Measurements from ENCODE around the gene SNTB2. TPM values are rescaled to one million over a fixed set of nuclear protein-coding genes. Genes with fewer than 3 reads are reported as not detected.

Gene SNTB2
- total and polyA plus RNA-seq, 4 donors = 2.1 to 7.8 (median 4.1) TPM

GRCh38 chr16:69166221-69166833, 20.6 kb upstream of the SNTB2 start:
- WGBS = 77% methylated on average over 8 of the region's 8 CpGs
- no peak for DNase-seq (ENCODE audit: low spot score)
- Histone ChIP-seq H3K9ac (ENCODE audit: low read depth in 1 of 2, low read length in 2 of 2) (no peak overlapping the region), H3K4me1 (ENCODE audit: control insufficient read depth in 4 of 4, insufficient read depth in 4 of 4, low read length in 3 of 4) (no peaks in the 10 kb centered on the region), H3K27ac (ENCODE audit: low read depth in 1 of 2, low read length in 2 of 2) (no peak overlapping the region), H3K4me3 (ENCODE audit: low read depth in 1 of 3, low read length in 3 of 3) (no peak overlapping the region), H3K36me3 (ENCODE audit: control insufficient read depth in 4 of 4, insufficient read depth in 3 of 4, low read depth in 1 of 4, low read length in 3 of 4) (peaks cover 8 to 59% (median 32%) of the 10 kb centered on the region in 4 donors), H3K9me3 (ENCODE audit: control insufficient read depth in 4 of 4, low read length in 3 of 4) (no peaks in the 10 kb centered on the region), H3K27me3 (ENCODE audit: control insufficient read depth in 4 of 4, insufficient read depth in 4 of 4, low read length in 3 of 4) (no peaks in the 10 kb centered on the region)
- TF ChIP-seq HNF4A (conservative IDR thresholded peaks at IDR 0.05) (no peak), JUND (IDR thresholded peaks at IDR 0.05) (no peak), CTCF (IDR thresholded peaks at IDR 0.05; ENCODE audit: low read depth, low read length, missing input control) (no peak), TAF1 (conservative IDR thresholded peaks at IDR 0.05) (no peak), RAD21 (IDR thresholded peaks at IDR 0.05) (no peak), REST (IDR thresholded peaks at IDR 0.05) (no peak), FOXA1 (IDR thresholded peaks at IDR 0.05) (no peak), EGR1 (IDR thresholded peaks at IDR 0.05; ENCODE audit: low read depth in 2 of 2) (no peak), HNF4G (IDR thresholded peaks at IDR 0.05) (no peak), RXRA (IDR thresholded peaks at IDR 0.05) (no peak), GABPA (IDR thresholded peaks at IDR 0.05 in 1 of 2, conservative IDR thresholded peaks at IDR 0.05 in 1 of 2) (no peak), ATF3 (IDR thresholded peaks at IDR 0.05) (no peak)
- TF ChIP-seq, protein P1, sequence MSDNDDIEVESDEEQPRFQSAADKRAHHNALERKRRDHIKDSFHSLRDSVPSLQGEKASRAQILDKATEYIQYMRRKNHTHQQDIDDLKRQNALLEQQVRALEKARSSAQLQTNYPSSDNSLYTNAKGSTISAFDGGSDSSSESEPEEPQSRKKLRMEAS (IDR thresholded peaks at IDR 0.05) = no peak
- TF ChIP-seq, protein P2, sequence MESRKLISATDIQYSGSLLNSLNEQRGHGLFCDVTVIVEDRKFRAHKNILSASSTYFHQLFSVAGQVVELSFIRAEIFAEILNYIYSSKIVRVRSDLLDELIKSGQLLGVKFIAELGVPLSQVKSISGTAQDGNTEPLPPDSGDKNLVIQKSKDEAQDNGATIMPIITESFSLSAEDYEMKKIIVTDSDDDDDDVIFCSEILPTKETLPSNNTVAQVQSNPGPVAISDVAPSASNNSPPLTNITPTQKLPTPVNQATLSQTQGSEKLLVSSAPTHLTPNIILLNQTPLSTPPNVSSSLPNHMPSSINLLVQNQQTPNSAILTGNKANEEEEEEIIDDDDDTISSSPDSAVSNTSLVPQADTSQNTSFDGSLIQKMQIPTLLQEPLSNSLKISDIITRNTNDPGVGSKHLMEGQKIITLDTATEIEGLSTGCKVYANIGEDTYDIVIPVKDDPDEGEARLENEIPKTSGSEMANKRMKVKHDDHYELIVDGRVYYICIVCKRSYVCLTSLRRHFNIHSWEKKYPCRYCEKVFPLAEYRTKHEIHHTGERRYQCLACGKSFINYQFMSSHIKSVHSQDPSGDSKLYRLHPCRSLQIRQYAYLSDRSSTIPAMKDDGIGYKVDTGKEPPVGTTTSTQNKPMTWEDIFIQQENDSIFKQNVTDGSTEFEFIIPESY (IDR thresholded peaks at IDR 0.05) = no peak

All from liver (tissue), 9 donors.